Activated naive CD4-positive, alpha-beta T cell treated with anti-CD3 and anti-CD28 coated beads, Interleukin-2, amount 50 U/mL, for 24 hours (primary cell): ENCODE measurements around the gene OCSTAMP.

Source experiments
- H3K27ac Mint-ChIP-seq: one replicate; pipeline ENCODE4 v1.8.0; 2021; ENCODE audit warnings: mild to moderate bottlenecking, mixed read lengths
- H3K27me3 Mint-ChIP-seq: one replicate; pipeline ENCODE4 v1.8.0; 2021; ENCODE audit warnings: mixed read lengths
- H3K36me3 Mint-ChIP-seq: one replicate; pipeline ENCODE4 v1.8.0; 2021; ENCODE audit warnings: mixed read lengths
- H3K4me1 Mint-ChIP-seq: one replicate; pipeline ENCODE4 v1.8.0; 2021; ENCODE audit warnings: mixed read lengths
- H3K4me3 Mint-ChIP-seq: one replicate; pipeline ENCODE4 v1.8.0; 2021; ENCODE audit warnings: mild to moderate bottlenecking, mixed read lengths
- H3K9me3 Mint-ChIP-seq: one replicate; pipeline ENCODE4 v1.8.0; 2021; ENCODE audit warnings: mixed read lengths

OCSTAMP gene

DNA sequence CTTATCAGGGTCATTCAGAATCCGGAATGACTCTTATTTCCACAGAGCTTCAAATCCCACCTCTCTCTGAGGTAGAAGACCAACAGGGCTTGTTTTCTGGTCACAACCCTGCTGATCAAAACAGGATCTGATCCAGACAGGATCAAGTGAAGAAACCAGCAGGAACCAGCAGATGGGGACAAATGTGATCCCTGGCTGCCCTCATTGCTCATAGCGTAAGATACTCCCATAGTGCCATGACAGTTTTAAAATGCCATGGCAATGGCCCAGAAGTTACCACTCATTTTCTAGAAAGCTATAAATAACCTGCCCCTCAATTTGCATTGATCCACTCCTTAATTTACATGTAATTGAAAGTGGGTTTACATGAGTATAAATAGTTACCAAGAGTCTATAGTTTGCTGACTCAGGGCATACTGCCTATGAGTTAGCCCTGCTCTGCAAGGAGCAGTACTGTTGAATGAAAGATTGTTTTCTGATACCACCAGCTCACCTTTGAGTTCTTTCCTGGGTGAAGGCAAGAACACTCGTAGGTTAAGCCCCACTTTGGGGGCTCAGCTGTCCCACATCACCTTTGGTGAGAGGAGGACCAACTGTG, 30.9 kb downstream of the OCSTAMP start:
- H3K27me3 Mint-ChIP-seq = peaks cover 16% of the 10 kb centered on the region
- H3K36me3 Mint-ChIP-seq = no peaks in the 10 kb centered on the region
- H3K4me1 Mint-ChIP-seq = no peaks in the 10 kb centered on the region
- no peak overlapping the region for H3K4me3 Mint-ChIP-seq
- H3K27ac Mint-ChIP-seq = no peak overlapping the region
- H3K9me3 Mint-ChIP-seq = no peaks in the 10 kb centered on the region

DNA sequence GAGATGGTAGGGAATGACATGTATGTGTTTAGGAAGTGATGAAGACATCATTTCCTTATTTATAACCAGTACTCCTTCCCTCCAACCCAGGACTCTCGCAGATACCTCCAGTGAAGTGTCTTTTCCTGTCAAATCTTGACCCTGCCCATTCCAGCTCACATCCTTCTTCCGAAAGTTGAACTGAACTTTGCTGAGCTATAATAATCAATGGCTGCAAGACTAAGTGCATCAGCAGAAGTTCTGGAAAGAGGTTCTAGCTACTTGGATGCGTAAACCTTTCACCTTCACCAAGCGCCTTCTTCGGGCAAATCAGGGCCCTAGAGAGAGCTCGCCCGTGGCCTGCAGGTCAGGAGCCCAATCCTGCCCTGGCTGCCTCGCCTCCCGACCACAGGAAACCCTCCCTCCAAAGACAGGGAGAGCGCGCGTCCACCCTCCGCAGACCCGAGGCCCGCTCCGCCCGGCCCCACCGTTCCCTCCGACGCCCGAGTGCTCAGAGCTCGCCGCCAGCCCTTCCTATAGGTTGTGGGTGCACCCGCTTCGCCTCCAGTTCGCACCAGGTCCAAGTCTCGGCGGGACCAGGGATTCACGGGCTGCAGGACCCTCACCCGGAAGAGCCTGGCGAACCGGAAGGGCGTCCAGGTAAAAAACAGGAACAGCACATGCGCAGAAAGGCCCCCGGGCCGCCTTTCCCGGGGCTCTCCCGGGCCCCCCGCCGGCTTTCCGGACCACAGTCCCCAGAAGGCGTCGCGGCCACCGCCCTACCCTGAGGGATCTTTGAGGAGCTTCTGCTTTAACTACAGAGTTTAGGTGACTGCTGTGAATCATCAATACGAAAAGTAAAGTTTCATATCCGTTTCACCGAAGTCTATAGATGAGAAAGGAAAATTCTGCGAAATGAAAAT, 37.3 kb downstream of the OCSTAMP start, which contains the start of gene ZNF334:
Gene ZNF334, minus strand, starts transcription at position 617 of the 902 bp plus-strand sequence. CDS start 1,457 bp downstream, outside the sequence.
- Mint-ChIP-seq H3K4me3 (peak within 1 kb of the TSS; percentile 81), H3K27ac (no peak within 1 kb of the TSS), H3K36me3 (peaks cover 1% of the 10 kb centered on the region), H3K4me1 (peaks cover 5% of the 10 kb centered on the region), H3K9me3 (no peaks in the 10 kb centered on the region), H3K27me3 (peaks cover 26% of the 10 kb centered on the region)

DNA sequence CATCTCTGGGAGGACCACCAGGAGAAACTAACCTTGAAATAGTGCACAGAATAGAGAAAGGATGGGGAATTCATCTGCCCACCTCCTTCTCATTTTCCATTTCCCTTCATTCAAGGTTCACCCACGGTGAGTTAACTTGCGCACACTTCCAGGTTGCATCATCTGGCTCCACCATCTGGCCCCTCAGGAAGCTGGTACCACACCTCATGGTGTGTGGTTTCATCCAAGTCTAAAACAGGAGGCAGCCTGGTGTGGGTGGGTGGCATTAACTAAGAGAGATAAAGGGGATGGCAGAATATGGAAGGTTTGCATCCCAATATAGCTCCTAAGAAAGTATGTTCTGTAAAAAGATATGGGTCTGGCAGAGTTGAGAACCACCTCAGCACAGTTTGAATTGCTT, 40.9 kb downstream of the OCSTAMP start:
- H3K27ac Mint-ChIP-seq = no peak overlapping the region
- no peak overlapping the region for H3K4me3 Mint-ChIP-seq
- no peaks in the 10 kb centered on the region for H3K9me3 Mint-ChIP-seq
- peaks cover 4% of the 10 kb centered on the region for H3K36me3 Mint-ChIP-seq
- peaks cover 5% of the 10 kb centered on the region for H3K4me1 Mint-ChIP-seq
- peaks cover 31% of the 10 kb centered on the region for H3K27me3 Mint-ChIP-seq

DNA sequence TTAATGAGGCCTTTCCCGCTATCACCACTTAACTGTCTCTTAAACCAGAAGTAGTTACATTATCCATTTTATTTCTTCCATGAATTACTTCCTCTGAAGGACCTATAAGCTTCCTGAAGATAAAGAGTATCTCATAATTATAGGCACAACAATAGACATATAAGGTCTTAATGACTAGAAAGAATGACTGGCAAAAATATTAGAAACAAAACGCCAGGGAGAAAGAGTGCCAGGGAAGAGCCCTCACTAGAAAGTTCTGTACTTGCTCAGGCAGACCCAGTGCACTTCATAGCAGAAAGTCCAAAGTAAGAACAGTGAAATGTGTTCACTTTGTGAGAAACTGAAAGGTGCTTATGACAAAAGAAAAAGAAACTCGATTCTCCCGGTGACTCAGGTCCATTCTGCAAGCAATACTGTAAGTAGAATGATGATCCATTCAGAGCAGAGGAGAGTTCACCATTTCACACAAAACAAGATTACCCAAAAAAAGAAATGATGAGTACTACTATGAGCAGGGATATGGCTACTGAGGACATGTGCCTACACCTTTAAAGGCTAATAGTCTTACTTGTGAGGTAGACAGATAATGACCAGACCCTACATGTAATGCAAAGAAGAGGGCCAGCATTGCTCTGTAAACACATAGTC, 42.6 kb downstream of the OCSTAMP start:
- Mint-ChIP-seq H3K27ac (no peak overlapping the region), H3K4me1 (no peaks in the 10 kb centered on the region), H3K36me3 (peaks cover 8% of the 10 kb centered on the region), H3K27me3 (peaks cover 35% of the 10 kb centered on the region), H3K9me3 (peaks cover 9% of the 10 kb centered on the region), H3K4me3 (no peak overlapping the region)

DNA sequence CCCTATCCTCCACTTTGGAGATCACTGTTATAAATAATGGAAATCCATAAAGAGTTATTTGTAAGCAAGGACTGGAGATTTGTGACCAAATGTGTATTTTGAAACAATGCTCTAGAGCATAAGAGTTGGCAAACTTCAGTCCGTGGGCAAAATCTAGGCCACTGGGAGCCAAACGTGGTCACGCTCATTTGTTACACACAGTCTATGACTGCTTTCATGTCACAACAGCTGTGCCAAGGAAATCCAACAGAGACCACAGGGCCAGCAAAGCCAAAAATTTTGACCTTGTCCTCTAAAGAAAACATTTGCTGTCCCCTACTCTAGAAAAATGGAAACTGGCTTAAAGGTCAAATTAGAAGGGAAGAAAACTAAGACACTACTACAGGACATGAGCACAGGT, 44.9 kb downstream of the OCSTAMP start:
- Mint-ChIP-seq H3K36me3 (peaks cover 16% of the 10 kb centered on the region), H3K27me3 (peaks cover 28% of the 10 kb centered on the region), H3K9me3 (peaks cover 25% of the 10 kb centered on the region), H3K4me1 (no peaks in the 10 kb centered on the region), H3K4me3 (no peak overlapping the region), H3K27ac (no peak overlapping the region)

DNA sequence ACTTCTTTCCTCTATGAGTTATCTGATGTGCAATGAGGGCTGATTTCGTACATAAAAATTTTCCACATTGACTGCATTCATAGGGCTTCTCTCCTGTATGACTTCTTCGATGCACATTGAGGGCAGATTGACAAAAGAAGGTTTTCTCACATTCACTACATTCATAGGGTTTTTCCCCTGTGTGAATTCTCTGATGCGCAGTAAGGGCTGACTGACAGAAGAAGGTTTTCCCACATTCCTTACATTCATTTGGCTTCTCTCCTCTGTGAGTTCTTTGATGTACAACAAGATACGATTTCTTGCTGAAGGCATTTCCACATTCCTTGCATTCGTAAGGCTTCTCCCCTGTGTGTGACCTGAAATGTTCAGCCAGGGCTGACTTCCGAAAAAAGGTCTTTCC, 48.5 kb downstream of the OCSTAMP start:
- H3K4me1 Mint-ChIP-seq = no peaks in the 10 kb centered on the region

DNA sequence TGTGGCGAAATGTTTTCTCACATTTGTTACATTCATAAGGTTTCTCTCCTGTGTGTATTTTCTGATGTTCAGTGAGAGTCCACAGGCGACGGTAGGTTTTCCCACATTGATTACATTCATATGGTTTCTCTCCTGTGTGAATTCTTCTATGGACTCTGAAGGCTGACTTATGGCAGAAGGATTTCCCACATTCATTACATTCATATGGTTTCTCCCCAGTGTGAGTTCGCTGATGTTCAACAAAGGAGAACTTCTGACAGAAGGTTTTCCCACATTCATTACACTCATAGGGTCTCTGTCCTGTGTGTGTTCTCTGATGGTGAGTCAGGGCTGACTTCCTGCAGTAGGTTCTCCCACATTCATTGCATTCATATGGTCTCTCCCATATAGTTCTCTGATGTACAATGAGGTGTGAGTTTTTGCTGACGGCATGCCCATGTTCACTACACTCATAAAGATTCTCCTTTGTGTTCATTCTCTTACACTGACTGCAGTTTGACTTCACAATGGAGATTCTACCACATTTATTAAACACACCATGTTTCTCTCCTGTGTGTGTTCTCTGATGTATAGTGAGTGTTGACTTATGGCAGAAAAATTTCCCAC, 49.0 kb downstream of the OCSTAMP start:
- Mint-ChIP-seq H3K27ac (no peak overlapping the region), H3K9me3 (peaks cover 25% of the 10 kb centered on the region), H3K4me1 (no peaks in the 10 kb centered on the region), H3K27me3 (peaks cover 21% of the 10 kb centered on the region), H3K4me3 (no peak overlapping the region), H3K36me3 (peaks cover 15% of the 10 kb centered on the region)

More for the DNA sequence above, 48.5 kb downstream of the OCSTAMP start:
- peaks cover 15% of the 10 kb centered on the region for H3K36me3 Mint-ChIP-seq
- no peak overlapping the region for H3K27ac Mint-ChIP-seq
- H3K4me3 Mint-ChIP-seq = no peak overlapping the region
- peaks cover 25% of the 10 kb centered on the region for H3K9me3 Mint-ChIP-seq
- H3K27me3 Mint-ChIP-seq = peaks cover 23% of the 10 kb centered on the region

DNA sequence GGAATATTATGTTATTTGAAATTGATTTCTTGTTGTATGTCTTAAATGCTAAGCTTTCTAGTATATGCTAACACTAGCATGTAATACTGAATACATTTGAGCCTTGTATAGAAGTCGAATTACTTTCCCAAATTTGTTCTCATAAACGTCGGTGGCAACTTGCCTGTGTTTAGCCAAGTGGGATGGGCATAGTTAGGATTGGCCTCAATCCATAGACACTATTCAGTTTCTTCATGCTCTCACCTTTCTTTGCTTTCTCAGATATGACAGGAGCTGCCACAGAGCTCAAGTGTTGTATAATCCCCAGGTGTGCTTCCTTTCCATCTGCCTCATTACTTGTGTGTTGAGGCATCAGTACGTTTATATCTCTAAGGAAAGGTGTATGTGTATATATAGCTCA, 56.4 kb downstream of the OCSTAMP start:
- no peak overlapping the region for H3K27ac Mint-ChIP-seq
- no peaks in the 10 kb centered on the region for H3K9me3 Mint-ChIP-seq
- H3K27me3 Mint-ChIP-seq = peaks cover 25% of the 10 kb centered on the region
- no peaks in the 10 kb centered on the region for H3K4me1 Mint-ChIP-seq
- H3K36me3 Mint-ChIP-seq = no peaks in the 10 kb centered on the region
- no peak overlapping the region for H3K4me3 Mint-ChIP-seq

DNA sequence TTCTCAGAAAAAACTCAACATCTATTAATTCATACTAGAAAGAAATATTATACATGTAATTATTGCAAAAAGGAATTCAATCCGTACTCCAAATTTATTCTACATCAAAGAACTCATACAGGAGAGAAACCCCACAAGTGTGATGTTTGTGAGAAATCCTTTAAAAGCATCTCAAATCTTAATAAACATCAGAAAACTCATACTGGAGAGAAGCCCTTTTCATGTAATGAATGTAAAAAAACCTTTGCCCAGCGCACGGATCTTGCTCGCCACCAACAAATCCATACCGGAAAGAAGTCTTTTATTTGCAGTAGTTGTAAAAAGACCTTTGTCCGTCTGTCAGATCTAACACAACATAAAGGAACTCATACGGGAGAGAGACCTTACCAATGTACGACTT, 59.1 kb downstream of the OCSTAMP start:
- Mint-ChIP-seq H3K27me3 (peaks cover 26% of the 10 kb centered on the region), H3K27ac (no peak overlapping the region), H3K4me3 (no peak overlapping the region), H3K9me3 (no peaks in the 10 kb centered on the region), H3K36me3 (no peaks in the 10 kb centered on the region), H3K4me1 (no peaks in the 10 kb centered on the region)
